ENCODE results near the gene RNF11.

DNA sequence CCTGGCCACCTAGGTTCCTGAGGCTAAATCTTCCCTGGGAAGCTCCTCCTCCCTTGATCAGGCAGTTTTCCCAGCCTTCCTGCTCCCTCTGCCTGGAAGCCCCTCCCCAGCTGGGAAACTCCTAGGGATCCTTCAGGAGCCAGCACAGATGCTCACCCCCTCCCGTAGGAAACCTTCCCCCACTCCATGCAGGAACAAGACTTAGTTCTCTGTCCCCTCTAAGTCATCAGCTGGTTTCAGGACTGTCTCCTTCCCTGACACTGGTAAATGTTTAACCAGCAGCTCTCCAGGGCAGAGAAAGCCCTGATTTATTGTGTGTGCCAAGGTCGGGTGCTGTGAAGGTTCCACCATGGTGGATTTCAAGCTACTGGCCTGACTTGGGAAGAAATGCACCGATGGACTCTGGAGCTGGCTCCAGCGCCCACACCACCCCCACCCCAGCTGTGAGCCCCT, 69.3 kb downstream of the RNF11 start:
- no peak for TF ChIP-seq POLR2A (IDR thresholded peaks at IDR 0.05)
- TF ChIP-seq, protein P1, sequence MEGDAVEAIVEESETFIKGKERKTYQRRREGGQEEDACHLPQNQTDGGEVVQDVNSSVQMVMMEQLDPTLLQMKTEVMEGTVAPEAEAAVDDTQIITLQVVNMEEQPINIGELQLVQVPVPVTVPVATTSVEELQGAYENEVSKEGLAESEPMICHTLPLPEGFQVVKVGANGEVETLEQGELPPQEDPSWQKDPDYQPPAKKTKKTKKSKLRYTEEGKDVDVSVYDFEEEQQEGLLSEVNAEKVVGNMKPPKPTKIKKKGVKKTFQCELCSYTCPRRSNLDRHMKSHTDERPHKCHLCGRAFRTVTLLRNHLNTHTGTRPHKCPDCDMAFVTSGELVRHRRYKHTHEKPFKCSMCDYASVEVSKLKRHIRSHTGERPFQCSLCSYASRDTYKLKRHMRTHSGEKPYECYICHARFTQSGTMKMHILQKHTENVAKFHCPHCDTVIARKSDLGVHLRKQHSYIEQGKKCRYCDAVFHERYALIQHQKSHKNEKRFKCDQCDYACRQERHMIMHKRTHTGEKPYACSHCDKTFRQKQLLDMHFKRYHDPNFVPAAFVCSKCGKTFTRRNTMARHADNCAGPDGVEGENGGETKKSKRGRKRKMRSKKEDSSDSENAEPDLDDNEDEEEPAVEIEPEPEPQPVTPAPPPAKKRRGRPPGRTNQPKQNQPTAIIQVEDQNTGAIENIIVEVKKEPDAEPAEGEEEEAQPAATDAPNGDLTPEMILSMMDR (IDR thresholded peaks at IDR 0.05), result no peak

Measured in heart left ventricle (tissue), 13 donors.